PC-3 (cell line): Measurements from ENCODE around the gene SLC2A4RG.

Experiments
- EZH2phosphoT487 ChIP-seq: fragments of 300-600 bp; sonication (generic); IDR thresholded peaks from 2 replicates; pipeline ENCODE4 v1.6.1; 2018; ENCODE audit warnings: mild to moderate bottlenecking, antibody characterized with exemption, low read length, borderline replicate concordance
- TF ChIP-seq, protein P1 (sequence below): fragments of 300-600 bp; sonication (generic); conservative IDR thresholded peaks from 2 replicates; pipeline ENCODE4 v1.5.1; 2017; ENCODE audit warnings: antibody characterized with exemption, low read depth, mild to moderate bottlenecking, low read length

DNA sequence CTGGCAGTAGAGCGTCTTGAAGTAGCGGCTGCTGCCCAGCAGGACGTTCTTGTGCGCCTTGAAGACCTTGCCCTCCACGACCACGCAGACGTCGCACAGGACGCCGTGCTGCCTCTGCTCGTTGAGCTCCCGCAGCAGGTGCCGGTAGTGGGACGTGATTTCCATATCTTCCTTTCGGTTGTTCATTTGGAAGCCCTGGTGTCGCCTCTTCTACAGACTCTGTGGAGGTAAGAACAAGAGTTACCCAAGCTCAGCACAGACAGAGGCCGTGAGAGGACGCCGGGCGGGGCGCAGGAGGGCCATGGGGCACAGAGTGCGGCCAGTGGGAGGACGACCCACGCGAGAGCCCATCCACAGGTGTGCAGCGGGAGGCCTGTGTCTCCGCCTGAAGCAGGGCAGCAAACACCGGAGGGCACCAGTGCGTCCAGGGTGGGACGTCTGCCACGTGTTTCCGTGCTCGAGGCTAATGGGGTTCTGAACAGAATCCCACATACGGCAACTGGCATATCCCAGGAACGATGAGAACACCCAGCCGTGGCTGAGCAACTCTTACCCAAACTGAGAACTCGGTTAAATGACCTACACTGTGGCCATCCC lies 51.1 kb downstream of the SLC2A4RG start:
- TF ChIP-seq, protein P1, sequence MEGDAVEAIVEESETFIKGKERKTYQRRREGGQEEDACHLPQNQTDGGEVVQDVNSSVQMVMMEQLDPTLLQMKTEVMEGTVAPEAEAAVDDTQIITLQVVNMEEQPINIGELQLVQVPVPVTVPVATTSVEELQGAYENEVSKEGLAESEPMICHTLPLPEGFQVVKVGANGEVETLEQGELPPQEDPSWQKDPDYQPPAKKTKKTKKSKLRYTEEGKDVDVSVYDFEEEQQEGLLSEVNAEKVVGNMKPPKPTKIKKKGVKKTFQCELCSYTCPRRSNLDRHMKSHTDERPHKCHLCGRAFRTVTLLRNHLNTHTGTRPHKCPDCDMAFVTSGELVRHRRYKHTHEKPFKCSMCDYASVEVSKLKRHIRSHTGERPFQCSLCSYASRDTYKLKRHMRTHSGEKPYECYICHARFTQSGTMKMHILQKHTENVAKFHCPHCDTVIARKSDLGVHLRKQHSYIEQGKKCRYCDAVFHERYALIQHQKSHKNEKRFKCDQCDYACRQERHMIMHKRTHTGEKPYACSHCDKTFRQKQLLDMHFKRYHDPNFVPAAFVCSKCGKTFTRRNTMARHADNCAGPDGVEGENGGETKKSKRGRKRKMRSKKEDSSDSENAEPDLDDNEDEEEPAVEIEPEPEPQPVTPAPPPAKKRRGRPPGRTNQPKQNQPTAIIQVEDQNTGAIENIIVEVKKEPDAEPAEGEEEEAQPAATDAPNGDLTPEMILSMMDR, result no peak
- no peak for TF ChIP-seq EZH2phosphoT487
